GOT3 (cell line): ENCODE results near the gene TAF15.

ENCODE experiments used
- DNase-seq: peaks from one replicate; lab custom pipeline; 2025; ENCODE audit warnings: mixed read lengths; lab: John Stamatoyannopoulos, UW

Gene TAF15

GRCh38 chr17:35788477-35789368 is 20.6 kb upstream of the TAF15 start:
- DNase-seq, result no peak

GRCh38 chr17:35790841-35791240 is 18.4 kb upstream of the TAF15 start:
- DNase-seq, result no peak

GRCh38 chr17:35791681-35792350 is 17.5 kb upstream of the TAF15 start:
- DNase-seq, result no peak

GRCh38 chr17:35793257-35793656 is 16.0 kb upstream of the TAF15 start:
- DNase-seq, result no peak

- no peak for DNase-seq
These were observed 14.0 kb upstream of the TAF15 start, which contains the start of gene MMP28 for GRCh38 chr17:35795007-35795870. Gene MMP28, minus strand, starts transcription at chr17:35795641. Its CDS starts 264 bp downstream, at chr17:35795377.

- no peak for DNase-seq
These were observed 13.4 kb upstream of the TAF15 start for GRCh38 chr17:35795871-35796265.

GRCh38 chr17:35796942-35797341 is 12.3 kb upstream of the TAF15 start:
- DNase-seq, result no peak

- no peak for DNase-seq
These were observed 11.9 kb upstream of the TAF15 start for GRCh38 chr17:35797370-35797769.

- DNase-seq, result no peak
These were observed 11.4 kb upstream of the TAF15 start for GRCh38 chr17:35797918-35798317.

- no peak for DNase-seq
These were observed 9.3 kb upstream of the TAF15 start for GRCh38 chr17:35799942-35800341.

GRCh38 chr17:35801583-35802224 is 7.6 kb upstream of the TAF15 start:
- DNase-seq, result no peak

- DNase-seq, result no peak
These were observed 4.6 kb upstream of the TAF15 start for GRCh38 chr17:35804658-35805192.

- DNase-seq, result no peak
These were observed 1.7 kb upstream of the TAF15 start for GRCh38 chr17:35807371-35808144.

- DNase-seq, result no peak
These were observed 883 bp upstream of the TAF15 start for GRCh38 chr17:35808240-35808961.

GRCh38 chr17:35809855-35810461 is 674 bp downstream of the TAF15 start:
- no peak for DNase-seq

GRCh38 chr17:35811759-35812158 is 2.5 kb downstream of the TAF15 start:
- no peak for DNase-seq

GRCh38 chr17:35812456-35812855 is 3.2 kb downstream of the TAF15 start:
- no peak for DNase-seq

- no peak for DNase-seq
These were observed 7.4 kb downstream of the TAF15 start for GRCh38 chr17:35816723-35817122.

- DNase-seq, result no peak
These were observed 7.9 kb downstream of the TAF15 start for GRCh38 chr17:35817196-35817595.

GRCh38 chr17:35819455-35819854 is 10.2 kb downstream of the TAF15 start:
- DNase-seq, result no peak
